Activated CD4-positive, alpha-beta T cell treated with anti-CD3 and anti-CD28 coated beads, Interleukin-2, Interleukin-4, amounts not matched to agents 100 ng/mL and 50 ng/mL, durations not matched to agents 16 hours and 8 hours (primary cell): Measurements from ENCODE around the gene TMEM82.

Source experiments
- DNase-seq: peaks from one replicate; pipeline ENCODE4 v3.0.0-alpha.2; 2020; ENCODE audit warnings: low spot score

Gene TMEM82

GRCh38 chr1:15720861-15721260, 21.4 kb upstream of the TMEM82 start:
- no peak for DNase-seq

- DNase-seq = no peak
Observed at GRCh38 chr1:15722411-15722810, 19.9 kb upstream of the TMEM82 start.

- no peak for DNase-seq
Observed at GRCh38 chr1:15722836-15723532, 19.3 kb upstream of the TMEM82 start.

GRCh38 chr1:15723631-15724246, 18.6 kb upstream of the TMEM82 start:
- no peak for DNase-seq

GRCh38 chr1:15724949-15725880, 17.1 kb upstream of the TMEM82 start:
- no peak for DNase-seq

- DNase-seq = no peak
Observed at GRCh38 chr1:15726508-15726907, 15.8 kb upstream of the TMEM82 start.

GRCh38 chr1:15727021-15727420, 15.3 kb upstream of the TMEM82 start:
- no peak for DNase-seq

GRCh38 chr1:15727424-15727823, 14.9 kb upstream of the TMEM82 start:
- no peak for DNase-seq

GRCh38 chr1:15727866-15728534, 14.3 kb upstream of the TMEM82 start:
- no peak for DNase-seq

GRCh38 chr1:15728937-15729657, 13.2 kb upstream of the TMEM82 start:
- DNase-seq = no peak

GRCh38 chr1:15730423-15730822, 11.9 kb upstream of the TMEM82 start:
- no peak for DNase-seq

GRCh38 chr1:15730936-15731335, 11.4 kb upstream of the TMEM82 start:
- DNase-seq = no peak

GRCh38 chr1:15731735-15732685, 10.3 kb upstream of the TMEM82 start:
- no peak for DNase-seq

- DNase-seq = no peak
Observed at GRCh38 chr1:15732686-15733081, 9.6 kb upstream of the TMEM82 start.

GRCh38 chr1:15733218-15733725, 9.0 kb upstream of the TMEM82 start:
- no peak for DNase-seq

- DNase-seq = no peak
Observed at GRCh38 chr1:15733726-15734226, 8.5 kb upstream of the TMEM82 start.

GRCh38 chr1:15734296-15734695, 8.0 kb upstream of the TMEM82 start:
- DNase-seq = no peak

GRCh38 chr1:15734901-15735300, 7.4 kb upstream of the TMEM82 start:
- no peak for DNase-seq

- DNase-seq = no peak
Observed at GRCh38 chr1:15735304-15736037, 6.8 kb upstream of the TMEM82 start.
